DMS53 treated with DMSO at 0.1 percent for 48 hours (cell line): ENCODE measurements around the gene VWA3A.
"Not testable (repeated sequence)": the region's sequence is repeated elsewhere in the genome, so short reads cannot be mapped to it uniquely, and the experiment has no call there.

ENCODE experiments used
- DNase-seq: peaks from one replicate; lab custom pipeline; 2025; ENCODE audit not compliant: unreplicated experiment; lab: John Stamatoyannopoulos, UW

Gene VWA3A, protein sequence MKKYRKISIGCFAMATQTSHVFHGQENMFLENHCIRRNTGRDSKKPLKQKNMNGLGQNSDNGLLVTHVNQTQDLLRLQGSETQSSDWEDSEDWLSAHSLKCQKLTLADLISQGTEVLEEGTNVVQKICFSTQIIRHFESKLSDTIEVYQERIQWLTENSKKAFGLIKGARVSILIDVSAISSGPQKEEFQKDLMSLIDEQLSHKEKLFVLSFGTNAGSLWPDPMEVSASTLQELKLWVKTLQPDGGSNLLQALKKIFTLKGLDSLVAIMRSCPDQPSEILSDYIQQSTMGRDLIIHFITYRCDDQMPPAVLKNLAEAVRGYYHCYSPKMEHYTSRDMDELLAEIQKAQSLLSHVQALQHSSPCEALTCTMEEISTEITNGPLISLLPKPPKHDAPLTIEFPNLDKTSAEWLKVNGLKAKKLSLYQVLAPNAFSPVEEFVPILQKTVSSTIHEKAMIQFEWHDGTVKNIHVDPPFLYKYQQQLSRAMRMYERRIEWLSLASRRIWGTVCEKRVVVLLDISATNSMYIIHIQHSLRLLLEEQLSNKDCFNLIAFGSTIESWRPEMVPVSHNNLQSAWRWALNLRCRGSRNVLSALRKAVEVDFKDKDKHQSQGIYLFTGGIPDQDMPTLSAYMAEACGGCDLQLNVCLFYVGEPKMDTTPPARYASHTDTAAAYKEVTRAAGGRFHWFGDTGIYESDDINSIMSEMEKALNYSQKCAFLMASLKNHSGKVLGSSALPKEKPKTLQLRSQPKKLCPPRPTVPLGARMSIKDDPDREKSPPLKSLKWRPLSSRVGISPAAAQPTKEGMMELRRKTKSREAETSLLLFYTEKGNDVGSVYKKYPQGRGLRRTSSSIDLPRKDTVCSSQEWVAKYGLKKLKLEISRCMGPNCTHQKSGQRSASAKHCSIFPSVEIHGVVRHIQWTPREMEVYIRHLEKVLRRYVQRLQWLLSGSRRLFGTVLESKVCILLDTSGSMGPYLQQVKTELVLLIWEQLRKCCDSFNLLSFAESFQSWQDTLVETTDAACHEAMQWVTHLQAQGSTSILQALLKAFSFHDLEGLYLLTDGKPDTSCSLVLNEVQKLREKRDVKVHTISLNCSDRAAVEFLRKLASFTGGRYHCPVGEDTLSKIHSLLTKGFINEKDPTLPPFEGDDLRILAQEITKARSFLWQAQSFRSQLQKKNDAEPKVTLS

DNA sequence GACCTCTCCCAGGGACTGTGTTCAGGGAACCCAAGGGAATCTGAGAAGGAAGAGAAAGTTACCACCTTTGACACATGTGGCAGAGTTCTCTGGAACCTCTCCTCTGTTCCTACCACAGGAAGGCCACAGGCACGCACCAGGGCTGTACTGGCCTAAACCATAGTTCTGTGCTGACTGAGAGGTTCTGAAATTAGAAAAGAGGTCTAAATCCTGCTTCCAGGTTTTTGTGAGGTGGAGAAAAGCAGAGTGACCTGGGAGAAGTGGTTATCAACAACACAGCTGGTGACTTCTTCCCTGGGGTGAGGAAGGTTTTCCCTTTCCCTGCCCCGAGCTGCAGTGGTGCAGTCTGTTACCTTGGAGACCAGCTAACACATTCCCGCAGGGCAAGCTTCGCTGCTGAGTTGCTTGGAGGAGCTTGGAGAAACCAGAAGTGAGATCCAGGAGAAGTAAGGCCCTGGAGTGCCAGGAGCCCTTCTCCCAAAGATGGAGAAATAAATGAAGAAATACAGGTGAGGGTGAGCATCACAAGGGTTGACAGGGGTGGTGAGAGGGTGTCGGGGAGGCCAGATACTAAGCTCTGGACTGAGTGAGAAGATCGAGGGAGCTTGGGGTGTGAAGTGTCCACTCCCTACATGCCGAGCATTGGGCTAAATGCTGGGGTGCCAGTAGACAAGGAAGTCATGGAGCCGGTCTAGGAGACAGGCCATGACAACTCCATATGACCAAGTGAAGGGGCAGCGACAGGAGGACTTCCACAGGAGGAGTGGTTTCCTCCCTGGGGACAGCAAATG is at the start of gene VWA3A:
Gene VWA3A (plus strand): TSS at position 399 of the 791 bp plus-strand sequence. CDS start 97 bp downstream, at position 496.
- DNase-seq = no peak

DNA sequence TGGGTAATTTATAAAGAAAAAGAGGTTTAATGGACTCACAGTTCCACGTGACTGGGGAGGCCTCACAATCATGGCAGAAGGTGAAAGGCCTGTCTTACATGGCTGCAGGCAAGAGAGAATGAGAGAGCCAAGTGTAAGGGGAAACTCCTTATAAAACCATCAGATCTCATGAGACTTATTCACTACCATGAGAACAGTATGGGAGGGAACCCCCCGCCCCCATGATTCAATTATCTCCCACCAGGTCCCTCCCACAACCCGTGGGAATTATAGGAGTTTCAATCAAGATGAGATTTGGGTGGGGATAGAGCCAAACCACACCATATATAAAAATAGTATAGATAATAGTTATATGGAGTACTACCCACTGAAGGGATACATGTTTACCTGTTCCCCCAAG is 48.5 kb upstream of the VWA3A start:
- not testable (repeated sequence) for DNase-seq

DNA sequence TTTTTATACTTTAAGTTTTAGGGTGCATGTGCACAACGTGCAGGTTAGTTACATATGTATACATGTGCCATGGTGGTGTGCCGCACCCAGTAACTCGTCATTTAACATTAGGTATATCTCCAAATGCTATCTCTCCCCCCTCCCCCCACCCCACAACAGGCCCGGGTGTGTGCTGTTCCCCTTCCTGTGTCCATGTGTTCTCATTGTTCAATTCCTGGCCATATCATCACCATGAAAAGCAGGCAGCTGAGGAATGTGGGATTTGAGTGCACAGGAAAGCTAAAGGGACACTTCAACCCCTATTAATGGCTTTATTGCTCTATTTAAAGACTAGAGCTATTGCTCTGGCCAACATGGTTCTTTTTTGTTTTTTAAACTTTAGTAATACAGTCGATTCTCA is 46.5 kb upstream of the VWA3A start:
- DNase-seq = not testable (repeated sequence)

DNA sequence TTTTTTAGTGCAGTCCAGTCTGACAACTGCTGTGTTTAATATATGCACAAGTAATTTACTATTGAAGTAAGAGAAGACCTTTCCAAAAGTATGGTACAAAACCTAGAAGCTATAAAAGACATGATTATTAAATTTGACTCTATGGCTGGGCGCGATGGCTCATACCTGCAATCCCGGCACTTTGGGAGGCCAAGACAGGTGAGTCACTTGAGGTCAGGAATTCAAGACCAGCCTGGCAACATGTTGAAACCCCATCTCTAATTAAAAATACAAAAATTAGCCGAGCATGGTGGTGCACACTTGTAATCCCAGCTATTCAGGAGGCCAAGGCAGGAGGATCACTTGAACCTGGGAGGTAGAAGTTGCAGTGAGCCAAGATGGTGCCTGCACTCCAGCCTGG is 41.4 kb upstream of the VWA3A start:
- DNase-seq = no peak

DNA sequence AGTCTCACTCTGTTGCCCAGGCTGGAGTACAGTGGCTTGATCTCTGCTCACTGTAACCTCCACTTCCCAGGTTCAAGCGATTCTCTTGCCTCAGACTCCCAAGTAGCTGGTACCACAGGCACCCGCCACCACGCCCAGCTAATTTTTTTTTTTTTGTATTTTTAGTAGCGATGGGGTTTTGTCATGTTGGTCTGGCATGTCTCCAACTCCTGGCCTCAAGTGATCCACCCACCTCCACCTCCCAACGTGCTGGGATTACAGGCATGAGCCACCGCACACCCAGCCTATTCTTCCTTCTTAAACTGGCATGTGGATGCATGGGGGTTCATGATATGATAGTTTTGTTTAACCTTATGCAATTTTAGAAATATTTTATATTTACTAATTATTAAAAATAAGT is 39.4 kb upstream of the VWA3A start:
- DNase-seq = no peak

DNA sequence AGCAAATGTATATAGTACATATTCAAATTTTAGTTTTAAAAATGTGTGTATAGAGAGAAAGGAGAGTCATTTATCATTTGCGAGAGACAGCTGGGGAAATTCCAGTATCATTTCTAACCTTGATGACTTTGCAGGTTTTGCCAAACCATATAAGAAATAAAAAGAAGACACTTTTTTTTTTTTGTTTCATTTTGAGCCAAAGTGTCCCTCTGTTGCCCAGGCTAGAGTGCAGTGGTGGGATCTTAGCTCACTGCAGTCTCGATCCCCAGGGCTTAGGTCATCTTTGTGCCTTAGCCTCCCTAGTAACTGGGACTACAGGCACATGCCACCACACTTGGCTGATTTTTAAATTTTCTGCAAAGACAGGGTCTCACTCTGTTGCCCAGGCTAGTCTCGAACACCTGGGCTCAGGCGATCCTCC is 38.4 kb upstream of the VWA3A start:
- no peak for DNase-seq

DNA sequence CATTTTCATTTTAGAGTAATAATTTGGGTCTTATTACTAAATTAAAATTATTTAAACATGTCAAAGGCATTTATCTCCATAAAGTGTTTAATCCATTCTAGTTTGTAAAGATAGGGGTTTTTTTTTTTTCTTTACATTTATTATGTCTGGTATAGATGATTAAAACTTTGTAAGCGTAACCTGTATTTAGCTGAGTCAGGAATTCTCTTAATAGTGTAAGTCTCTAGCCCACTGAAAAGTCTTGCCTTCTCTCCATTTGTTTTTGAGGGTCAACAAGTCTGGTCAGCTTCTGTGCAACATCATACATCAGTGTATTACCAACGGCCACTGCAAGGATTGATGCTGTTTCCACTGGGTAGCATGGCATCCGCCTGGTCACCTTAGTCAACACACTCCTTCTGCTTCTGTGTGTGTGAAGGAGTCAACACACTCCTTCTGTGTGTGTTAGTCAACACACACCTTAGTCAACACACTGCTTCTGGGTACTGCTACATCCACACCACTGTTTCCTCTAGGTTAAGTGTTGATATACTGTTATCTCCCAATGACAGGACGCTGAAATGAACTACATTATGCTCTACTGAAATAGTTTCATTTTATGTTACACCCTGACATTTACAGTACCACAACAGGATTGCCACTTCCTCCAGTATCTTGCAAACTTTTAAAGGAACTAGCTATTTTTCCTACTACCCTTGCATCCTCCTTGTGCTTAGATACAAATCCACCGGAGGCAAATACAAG is 37.3 kb upstream of the VWA3A start:
- no peak for DNase-seq

DNA sequence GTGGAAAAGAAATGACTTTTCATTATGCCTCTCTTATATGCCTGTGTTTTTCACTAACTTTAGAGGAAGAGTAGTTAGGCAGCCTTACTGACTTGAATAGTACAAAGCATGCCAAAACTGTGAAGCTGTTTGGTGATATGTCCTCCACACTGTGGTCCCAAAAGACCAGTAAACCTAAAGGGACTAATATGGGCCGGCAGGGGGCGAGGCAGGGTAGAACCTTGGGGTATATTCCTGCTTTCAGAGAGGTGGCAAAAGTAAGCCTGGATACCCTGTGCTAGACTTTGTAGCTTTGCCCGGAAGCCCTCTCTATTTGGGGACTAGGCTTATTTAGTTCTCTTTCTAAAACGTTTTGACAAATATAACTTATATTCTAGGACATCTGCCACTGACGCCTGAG is 36.5 kb upstream of the VWA3A start:
- DNase-seq = no peak

DNA sequence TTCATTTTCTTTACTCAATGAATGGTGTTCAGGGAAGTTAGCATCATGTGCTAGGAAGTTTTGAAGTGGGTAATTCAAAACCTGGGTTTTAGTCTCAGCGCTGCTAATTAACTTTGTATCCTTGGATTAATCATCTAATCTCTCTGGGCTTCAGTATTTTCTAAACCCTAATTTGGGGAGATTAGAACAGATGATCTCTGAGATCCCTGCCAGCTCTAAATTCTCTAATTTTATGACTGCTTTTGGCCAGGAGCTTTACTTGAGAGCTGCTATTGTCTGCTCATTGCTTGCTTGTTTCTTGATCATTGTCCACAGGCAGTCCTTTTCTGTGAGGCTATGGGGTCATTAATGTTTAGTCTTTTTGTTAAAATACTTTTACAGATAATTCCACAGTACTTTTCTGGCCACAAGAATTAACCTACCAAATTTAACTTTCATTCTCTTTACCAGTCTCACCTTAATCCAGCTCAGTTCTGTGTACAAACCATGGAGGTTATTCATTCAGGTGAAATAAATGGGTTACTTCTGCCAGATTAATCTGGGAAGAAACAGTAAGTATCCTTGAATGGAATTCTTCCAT is 28.4 kb upstream of the VWA3A start:
- no peak for DNase-seq

DNA sequence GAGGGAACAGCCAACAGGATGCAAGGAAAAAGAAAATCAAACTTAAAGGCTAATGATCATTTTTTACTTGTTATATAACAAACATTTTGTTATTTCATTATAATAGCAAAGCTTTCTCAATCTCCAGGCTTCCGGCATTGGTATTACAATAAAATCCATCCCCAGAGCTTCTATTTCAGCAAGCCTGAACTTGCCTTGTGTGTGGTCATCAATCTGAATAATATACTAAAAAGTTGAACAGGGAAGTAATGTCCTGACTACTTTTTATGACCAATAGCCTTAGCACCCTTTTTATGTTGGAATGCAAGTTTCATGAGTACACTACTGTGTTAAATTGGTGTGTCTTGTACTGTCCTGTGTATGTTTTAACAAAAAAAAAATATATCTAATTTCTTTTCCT is 27.1 kb upstream of the VWA3A start:
- no peak for DNase-seq

DNA sequence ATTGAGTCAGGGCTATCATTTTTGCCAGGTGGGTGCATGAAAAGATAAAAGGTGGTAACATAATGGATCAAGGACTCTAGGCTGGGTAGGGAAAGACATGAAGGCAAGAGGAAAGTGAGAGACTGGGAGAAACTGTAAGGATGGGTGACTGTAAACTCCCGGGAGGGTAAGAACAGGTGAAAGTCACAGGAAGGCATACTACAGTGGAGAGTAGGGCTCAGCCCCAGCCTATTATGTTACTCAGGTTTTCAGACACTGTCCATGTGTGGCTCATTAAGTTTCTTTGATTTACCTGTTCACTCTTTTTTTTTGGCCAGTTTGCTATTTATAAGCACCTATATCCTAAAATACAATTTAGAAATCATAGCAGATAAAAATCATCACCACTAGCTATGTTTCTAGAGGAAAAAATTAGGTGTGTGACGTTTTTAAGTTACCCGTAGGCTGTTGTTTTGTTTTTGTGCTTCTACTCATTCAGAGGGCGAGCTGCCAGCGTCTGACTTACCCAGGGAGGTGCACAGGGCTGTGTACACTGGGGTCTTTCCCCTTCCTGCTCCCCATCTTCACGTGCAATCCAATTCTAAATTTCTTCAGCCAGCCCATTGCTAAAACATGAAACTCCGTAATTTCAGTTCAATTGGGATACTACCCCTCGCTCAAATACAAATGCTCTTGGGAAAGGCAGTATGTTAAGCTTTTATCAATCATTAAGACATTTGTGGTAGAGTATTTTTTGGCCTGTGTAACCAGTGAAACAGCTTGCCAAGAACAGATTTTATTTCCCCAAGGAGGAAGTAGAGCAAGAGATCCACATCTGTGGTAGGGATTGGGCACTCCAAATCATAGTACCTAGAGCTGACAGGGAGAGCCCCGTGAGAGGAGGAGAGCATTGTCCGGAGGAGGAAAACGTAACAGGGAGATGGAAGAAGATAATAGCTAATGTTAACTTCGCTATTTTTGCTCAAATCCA is 21.7 kb upstream of the VWA3A start:
- no peak for DNase-seq

DNA sequence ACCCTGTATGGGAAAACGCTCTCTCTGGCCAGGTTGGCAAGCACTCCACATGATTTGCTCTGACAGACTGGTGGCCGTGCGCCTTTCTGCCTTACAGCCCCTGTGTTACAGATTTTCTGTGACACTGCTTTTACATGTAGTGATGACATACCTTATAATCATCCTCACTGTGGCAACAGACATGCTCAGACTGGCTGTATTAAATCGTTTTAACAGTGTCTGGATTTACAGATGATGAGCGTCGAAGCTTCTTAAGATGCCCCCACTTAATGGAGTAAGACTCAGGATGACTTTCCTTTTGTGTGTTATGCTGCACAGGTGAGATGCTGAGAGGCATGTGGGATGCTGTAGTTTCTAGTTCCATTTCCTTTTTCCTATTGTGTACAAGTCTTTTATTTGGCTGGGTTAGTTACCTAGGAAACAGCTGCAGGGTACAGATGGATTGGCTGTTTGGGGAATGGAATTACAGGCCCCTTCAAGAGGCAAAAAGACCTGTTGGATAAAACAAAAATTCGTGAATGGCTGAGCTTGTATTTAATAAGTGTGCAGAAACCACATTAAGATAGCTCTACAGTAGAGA is 20.9 kb upstream of the VWA3A start:
- no peak for DNase-seq

DNA sequence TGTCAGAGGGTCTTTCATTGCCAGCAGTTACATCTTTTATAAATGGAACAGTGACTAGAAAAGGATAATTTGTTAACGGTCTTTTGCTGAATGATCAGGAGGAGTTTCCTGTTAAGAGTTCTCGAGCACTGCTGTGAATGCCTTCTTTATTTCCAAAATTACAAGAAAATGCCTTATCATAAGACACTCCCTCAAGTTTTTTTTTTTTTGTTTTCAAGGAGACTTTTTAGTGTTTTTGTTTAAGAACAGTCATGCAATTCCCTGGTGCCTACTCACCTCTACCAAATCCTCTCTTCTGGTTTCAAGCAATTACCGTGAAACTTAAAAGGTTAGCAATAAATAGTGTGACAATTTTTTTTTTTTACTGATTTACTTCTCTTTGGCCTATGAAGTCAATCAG is 19.0 kb upstream of the VWA3A start:
- no peak for DNase-seq

DNA sequence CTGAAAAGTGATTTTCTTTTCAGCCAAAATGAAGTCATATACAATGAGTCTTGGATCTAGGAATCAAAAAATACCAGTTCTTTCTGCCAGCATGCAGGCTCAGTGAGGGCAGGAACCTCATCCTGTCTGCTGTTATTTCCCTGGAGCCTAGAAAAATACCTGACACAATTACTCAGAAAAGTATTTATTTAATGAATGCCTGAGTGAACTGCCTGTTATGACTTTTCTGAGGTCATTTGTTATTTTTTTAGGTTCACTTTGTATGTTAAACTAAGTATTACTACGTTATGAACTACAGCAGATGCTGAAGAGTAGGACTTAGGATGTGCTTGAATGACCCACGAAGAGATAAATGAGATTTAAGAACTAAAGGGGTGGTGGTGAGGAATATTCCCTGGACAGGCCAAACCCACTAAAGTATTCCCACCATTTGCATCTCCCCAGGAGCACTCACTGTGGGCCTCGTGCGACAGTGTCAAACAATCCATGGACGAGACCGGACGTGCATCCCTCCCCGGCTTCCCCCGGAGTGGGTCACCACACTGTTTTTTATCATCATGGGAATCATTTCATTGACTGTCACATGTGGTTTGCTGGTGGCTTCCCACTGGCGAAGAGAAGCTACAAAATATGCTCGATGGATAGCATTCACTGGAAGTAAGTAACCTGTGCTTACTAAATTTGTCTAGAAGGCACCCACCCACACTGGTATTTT is 17.1 kb upstream of the VWA3A start:
- DNase-seq = no peak

DNA sequence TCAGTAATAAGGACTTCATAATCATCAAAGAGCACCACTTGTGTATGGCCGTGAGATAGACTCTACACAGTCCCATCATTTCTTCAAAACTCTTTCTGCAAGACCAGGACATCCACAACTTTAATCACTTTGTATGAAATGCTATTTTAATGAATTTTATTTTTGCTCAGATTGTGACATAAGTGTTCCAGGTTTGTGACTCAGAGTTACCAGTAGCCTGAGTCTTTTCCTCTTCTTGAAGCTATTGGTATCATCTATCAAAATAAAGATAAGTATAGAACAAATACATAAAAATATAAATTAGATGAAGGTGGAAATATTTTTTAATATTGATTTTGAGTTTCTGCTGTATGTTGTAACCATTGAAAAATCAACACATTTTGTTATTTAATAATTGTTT is 16.6 kb upstream of the VWA3A start:
- DNase-seq = no peak

DNA sequence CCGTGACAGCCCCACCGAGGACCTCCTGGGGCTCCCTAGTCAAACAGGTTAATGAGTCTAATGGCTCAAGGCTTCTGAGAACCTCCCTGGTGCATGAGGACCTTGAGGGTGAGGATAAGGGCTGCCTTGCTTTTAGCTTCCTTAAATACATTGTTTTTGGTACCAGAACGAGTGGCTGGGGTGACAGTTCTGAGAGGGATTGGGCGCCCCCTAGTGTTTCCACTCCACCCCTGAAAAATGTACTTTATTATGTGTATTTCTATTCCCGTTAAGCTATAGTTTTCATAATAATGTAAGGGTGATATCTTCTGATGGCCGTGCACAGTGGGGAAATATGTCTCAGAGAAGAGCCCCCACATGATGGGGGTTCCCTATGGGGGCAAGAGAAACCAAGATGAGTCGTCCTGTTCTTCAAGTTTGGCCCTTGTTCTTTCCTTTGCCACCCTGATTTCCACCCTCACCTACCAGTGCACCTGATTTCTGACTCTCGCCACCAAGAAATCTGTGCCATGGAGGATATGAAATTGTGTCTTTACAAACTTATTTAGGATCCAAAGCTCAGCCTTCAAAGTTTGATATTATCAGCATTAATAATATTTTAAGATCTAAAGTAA is 14.5 kb upstream of the VWA3A start:
- DNase-seq = peak; percentile 34

DNA sequence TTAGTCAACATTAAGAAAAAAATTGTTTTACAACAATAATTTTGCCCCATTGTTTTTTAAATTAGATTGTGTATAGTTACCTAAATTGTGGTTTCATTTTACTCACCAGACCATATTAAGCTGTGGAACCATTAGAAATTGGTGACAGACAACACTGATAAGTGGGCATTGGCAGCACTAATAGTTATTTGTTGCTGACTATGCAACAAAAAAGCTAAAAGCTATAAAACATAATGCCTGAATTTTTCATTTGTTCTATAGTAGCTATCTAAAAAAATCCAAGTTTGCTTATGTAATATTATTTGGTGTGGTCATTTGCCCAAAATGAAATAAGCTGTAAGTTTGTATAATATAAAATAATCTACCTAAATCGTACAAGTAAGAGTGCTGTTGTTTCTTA is 13.7 kb upstream of the VWA3A start:
- no peak for DNase-seq
